Testis (tissue), 2 donors: ENCODE data around the gene MON2.

Source experiments
- CTCF ChIP-seq, 3 experiments: fragments of 450-650 bp in 2 of 3; fragments of 200-600 bp in 1 of 3; sonication (generic) in 1 of 3; IDR thresholded peaks; one replicate each; pipeline ENCODE4 v1.5.1; 2016 to 2019; ENCODE audit warnings: antibody characterized with exemption in 3 of 3, mild to moderate bottlenecking in 2 of 3, moderate library complexity in 1 of 3
- POLR2A ChIP-seq: fragments of 450-650 bp; IDR thresholded peaks from one replicate; pipeline ENCODE4 v1.6.1; 2017; ENCODE audit warnings: antibody characterized with exemption, mild to moderate bottlenecking, moderate library complexity

GRCh38 chr12:62438098-62438692 is 28.4 kb upstream of the MON2 start:
- TF ChIP-seq POLR2A (no peak), CTCF (IDR thresholded peaks at IDR 0.05) (peak; percentile 59 to 75 (median 65))
